PC-3 (cell line): ENCODE data around the gene PPP2R3B. TPM values are rescaled to one million over a fixed set of nuclear protein-coding genes. Genes with fewer than 3 reads are reported as not detected.

Experiments used
- ATAC-seq: fragments of 200-7000 bp; cut with Tn5 transposase; 2 replicates; pipeline ENCODE4 v1.9.1; 2020; ENCODE audit warnings: mild to moderate bottlenecking, moderate library complexity
- BruUV-seq: library from RNA; stranded (reverse); fragments of 400-500 nt; replicated peaks from 2 replicates; lab custom pipeline; 2021; lab: Mats Ljungman, UMichigan
- CTCF ChIA-PET: fragments of 300-600 bp; sonication (Branson Sonifier 250); formaldehyde crosslinking; loops from one replicate; lab custom pipeline; 2022; ENCODE audit warnings: antibody characterized with exemption; lab: Charles Lee
- POLR2A ChIA-PET: fragments of 300-600 bp; sonication (Branson Sonifier 250); formaldehyde crosslinking; loops from one replicate; lab custom pipeline; 2022; ENCODE audit warnings: antibody characterized with exemption; ENCODE audit not compliant: unreplicated experiment; lab: Charles Lee
- DNase-seq: peaks from one replicate; pipeline ENCODE4 v3.0.0-alpha.2; 2015
- H2AFZ ChIP-seq: fragments of 300-600 bp; sonication (generic); 2 replicates; pipeline ENCODE4 v1.6.0; 2016; ENCODE audit warnings: antibody characterized with exemption, low read length
- H3F3A ChIP-seq: fragments of 300-600 bp; sonication (generic); one replicate; pipeline ENCODE4 v1.6.0; 2017; ENCODE audit warnings: antibody characterized with exemption, low read length, control low read depth, mild to moderate bottlenecking; ENCODE audit not compliant: unreplicated experiment
- H3K27ac ChIP-seq: fragments of 300-600 bp; sonication (generic); 2 replicates; pipeline ENCODE4 v1.5.1; 2016; ENCODE audit warnings: mild to moderate bottlenecking, low read length
- H3K27me3 ChIP-seq: fragments of 300-600 bp; sonication (generic); 2 replicates; pipeline ENCODE4 v1.6.1; 2016; ENCODE audit warnings: low read length, mixed read lengths
- H3K36me3 ChIP-seq: fragments of 300-600 bp; sonication (generic); 2 replicates; pipeline ENCODE4 v1.6.1; 2016; ENCODE audit warnings: low read depth, mixed run types, low read length, mixed read lengths
- H3K4me1 ChIP-seq: fragments of 300-600 bp; sonication (generic); 2 replicates; pipeline ENCODE4 v1.5.1; 2016; ENCODE audit warnings: low read length; ENCODE audit not compliant: insufficient read depth
- H3K4me2 ChIP-seq: fragments of 300-600 bp; sonication (generic); 2 replicates; pipeline ENCODE4 v1.6.0; 2016; ENCODE audit warnings: low read length
- H3K4me3 ChIP-seq: fragments of 300-600 bp; sonication (generic); 2 replicates; pipeline ENCODE4 v1.5.1; 2016; ENCODE audit warnings: mild to moderate bottlenecking, low read length, mixed read lengths
- H3K79me2 ChIP-seq: fragments of 300-600 bp; sonication (generic); 2 replicates; pipeline ENCODE4 v1.6.1; 2017; ENCODE audit warnings: low read length, mixed read lengths
- H3K9ac ChIP-seq: fragments of 300-600 bp; sonication (generic); 2 replicates; pipeline ENCODE4 v1.6.0; 2016; ENCODE audit warnings: mild to moderate bottlenecking, low read length
- H3K9me2 ChIP-seq: fragments of 300-600 bp; sonication (generic); replicated peaks from 2 replicates; pipeline ENCODE4 v1.6.1; 2016; ENCODE audit warnings: mixed run types, low read length, mixed read lengths
- H3K9me3 ChIP-seq: fragments of 300-600 bp; sonication (generic); 2 replicates; pipeline ENCODE4 v1.6.1; 2016; ENCODE audit warnings: low read length, mixed read lengths
- H4K20me1 ChIP-seq: fragments of 300-600 bp; sonication (generic); 2 replicates; pipeline ENCODE4 v1.6.1; 2016; ENCODE audit warnings: low read length, mixed read lengths
- EZH2 ChIP-seq: fragments of 300-600 bp; sonication (generic); IDR thresholded peaks from one replicate; pipeline ENCODE4 v1.6.1; 2017; ENCODE audit warnings: antibody characterized with exemption, mild to moderate bottlenecking, low read length; ENCODE audit not compliant: unreplicated experiment
- EZH2phosphoT487 ChIP-seq: fragments of 300-600 bp; sonication (generic); IDR thresholded peaks from 2 replicates; pipeline ENCODE4 v1.6.1; 2018; ENCODE audit warnings: mild to moderate bottlenecking, antibody characterized with exemption, low read length, borderline replicate concordance
- intact Hi-C: fragments of 100-400 bp; cut with micrococcal nuclease; formaldehyde crosslinking; loops from 2 replicates; pipeline ENCODE4 v1.9.0; 2023
- total RNA-seq: library from RNA; depleted of rRNA; stranded (reverse); fragments of >200 nt; gene quantifications from 2 replicates; pipeline ENCODE4 v1.2.3, GENCODE V29; 2014
- TF ChIP-seq, protein P1 (sequence below): fragments of 300-600 bp; sonication (generic); conservative IDR thresholded peaks from 2 replicates; pipeline ENCODE4 v1.5.1; 2017; ENCODE audit warnings: antibody characterized with exemption, low read depth, mild to moderate bottlenecking, low read length

PPP2R3B gene
- total RNA-seq, 1 experiment from 2014 or later = 35.4 TPM

DNA sequence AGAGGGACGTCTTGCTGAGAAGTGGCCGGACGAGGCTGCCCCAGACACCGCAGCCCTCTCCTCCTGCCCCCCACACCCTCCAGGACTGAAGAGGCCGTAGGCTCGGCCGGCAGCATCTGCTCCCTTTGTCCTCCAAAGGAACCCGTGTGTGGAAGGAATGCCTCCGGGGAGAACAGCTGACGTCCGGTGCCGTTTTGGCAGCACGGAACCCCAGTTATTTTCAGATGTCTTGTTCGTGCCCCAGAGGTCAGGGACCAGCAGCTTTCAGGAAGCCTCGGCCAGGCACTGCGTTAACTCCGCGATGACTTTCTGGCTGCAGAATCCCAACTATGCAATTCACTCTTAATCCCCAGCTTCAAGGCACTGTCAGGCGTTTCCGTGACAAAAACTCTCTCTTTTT lies 10.9 kb upstream of the PPP2R3B start:
- H3K36me3 ChIP-seq = no peaks in the 10 kb centered on the region
- CTCF ChIA-PET = no interaction called here
- H3K79me2 ChIP-seq = no peaks in the 10 kb centered on the region
- intact Hi-C loops = no loop called here
- POLR2A ChIA-PET = no interaction called here
- no peak overlapping the region for H3K4me2 ChIP-seq
- no peaks in the 10 kb centered on the region for H3K4me1 ChIP-seq
- no peaks in the 10 kb centered on the region for H3K9me3 ChIP-seq
- H4K20me1 ChIP-seq = no peaks in the 10 kb centered on the region
- ATAC-seq = no peak
- no peak overlapping the region for H3K4me3 ChIP-seq
- no peaks in the 10 kb centered on the region for H3K27me3 ChIP-seq
- TF ChIP-seq, protein P1, sequence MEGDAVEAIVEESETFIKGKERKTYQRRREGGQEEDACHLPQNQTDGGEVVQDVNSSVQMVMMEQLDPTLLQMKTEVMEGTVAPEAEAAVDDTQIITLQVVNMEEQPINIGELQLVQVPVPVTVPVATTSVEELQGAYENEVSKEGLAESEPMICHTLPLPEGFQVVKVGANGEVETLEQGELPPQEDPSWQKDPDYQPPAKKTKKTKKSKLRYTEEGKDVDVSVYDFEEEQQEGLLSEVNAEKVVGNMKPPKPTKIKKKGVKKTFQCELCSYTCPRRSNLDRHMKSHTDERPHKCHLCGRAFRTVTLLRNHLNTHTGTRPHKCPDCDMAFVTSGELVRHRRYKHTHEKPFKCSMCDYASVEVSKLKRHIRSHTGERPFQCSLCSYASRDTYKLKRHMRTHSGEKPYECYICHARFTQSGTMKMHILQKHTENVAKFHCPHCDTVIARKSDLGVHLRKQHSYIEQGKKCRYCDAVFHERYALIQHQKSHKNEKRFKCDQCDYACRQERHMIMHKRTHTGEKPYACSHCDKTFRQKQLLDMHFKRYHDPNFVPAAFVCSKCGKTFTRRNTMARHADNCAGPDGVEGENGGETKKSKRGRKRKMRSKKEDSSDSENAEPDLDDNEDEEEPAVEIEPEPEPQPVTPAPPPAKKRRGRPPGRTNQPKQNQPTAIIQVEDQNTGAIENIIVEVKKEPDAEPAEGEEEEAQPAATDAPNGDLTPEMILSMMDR = no peak
- TF ChIP-seq EZH2 (no peak), EZH2phosphoT487 (no peak)
- no peak overlapping the region for H3K9ac ChIP-seq
- H3K27ac ChIP-seq = no peak overlapping the region
- H3F3A ChIP-seq = no peaks in the 10 kb centered on the region
- no peak for DNase-seq
- H2AFZ ChIP-seq = no peak overlapping the region
- no peaks in the 10 kb centered on the region for H3K9me2 ChIP-seq
- no TSS peak for BruUV-seq

DNA sequence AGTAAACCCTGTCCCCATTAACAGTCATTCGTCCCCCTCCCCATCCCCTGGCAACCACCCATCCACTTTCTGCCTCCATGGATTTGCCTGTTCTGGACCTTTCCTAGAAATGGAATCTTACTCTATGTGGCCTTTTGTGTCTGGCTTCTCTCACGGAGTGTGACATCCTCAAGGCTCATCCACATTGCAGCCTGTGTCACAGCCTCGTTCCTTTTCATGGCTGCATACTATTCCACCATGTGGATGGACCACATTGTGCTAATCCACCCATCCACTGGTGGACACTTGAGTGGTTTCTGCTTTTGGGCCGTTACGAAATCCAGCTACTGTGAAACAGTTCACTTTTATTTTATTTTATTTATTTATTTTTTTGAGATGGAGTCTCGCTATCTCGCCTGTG lies 8.1 kb upstream of the PPP2R3B start:
- no TSS peak for BruUV-seq
- no peaks in the 10 kb centered on the region for H3F3A ChIP-seq
- H3K9ac ChIP-seq = no peak overlapping the region
- DNase-seq (no peak), ATAC-seq (no peak)
- H4K20me1 ChIP-seq = no peaks in the 10 kb centered on the region
- H3K4me3 ChIP-seq = no peak overlapping the region
- no peak overlapping the region for H3K4me2 ChIP-seq
- no peaks in the 10 kb centered on the region for H3K36me3 ChIP-seq
- no peaks in the 10 kb centered on the region for H3K4me1 ChIP-seq
- no peak overlapping the region for H2AFZ ChIP-seq
- intact Hi-C loops = no loop called here
- CTCF ChIA-PET = no interaction called here
- no peaks in the 10 kb centered on the region for H3K9me3 ChIP-seq
- no peaks in the 10 kb centered on the region for H3K27me3 ChIP-seq
- TF ChIP-seq EZH2 = no peak
- no peaks in the 10 kb centered on the region for H3K79me2 ChIP-seq
- POLR2A ChIA-PET = no interaction called here
- no peaks in the 10 kb centered on the region for H3K9me2 ChIP-seq
- no peak overlapping the region for H3K27ac ChIP-seq

DNA sequence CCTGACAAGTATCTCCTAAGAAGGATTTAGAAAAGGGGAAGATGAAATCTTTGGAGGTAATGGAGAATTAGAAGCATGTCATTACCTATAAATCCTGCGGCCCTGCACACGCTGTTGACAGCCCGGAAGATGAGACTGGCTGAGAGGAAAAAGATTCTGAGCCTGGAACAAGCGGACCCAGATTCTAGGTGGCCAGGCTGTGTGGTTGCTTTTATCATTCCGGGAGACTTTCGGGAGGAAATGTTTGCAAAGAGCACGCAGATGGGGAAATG lies 5.8 kb upstream of the PPP2R3B start:
- Histone ChIP-seq H3K4me2 (no peak overlapping the region), H3K9ac (no peak overlapping the region), H3K9me2 (no peaks in the 10 kb centered on the region), H3K27ac (no peak overlapping the region), H3K4me3 (no peak overlapping the region), H3K4me1 (no peaks in the 10 kb centered on the region), H3K79me2 (no peaks in the 10 kb centered on the region), H2AFZ (no peak overlapping the region), H3K9me3 (no peaks in the 10 kb centered on the region), H3K36me3 (no peaks in the 10 kb centered on the region), H4K20me1 (no peaks in the 10 kb centered on the region), H3K27me3 (no peaks in the 10 kb centered on the region), H3F3A (no peaks in the 10 kb centered on the region)
- no TSS peak for BruUV-seq
- CTCF ChIA-PET = no interaction called here
- TF ChIP-seq EZH2 = no peak
- TF ChIP-seq EZH2phosphoT487 = no peak
- TF ChIP-seq, protein P1 = no peak
- DNase-seq (no peak), ATAC-seq (no peak)
- POLR2A ChIA-PET = no interaction called here
- intact Hi-C loops = no loop called here
